Stimulated activated CD8-positive, alpha-beta memory T cell treated with anti-CD3 and anti-CD28 coated beads, Interleukin-12 subunit alpha, Interleukin-12 subunit beta, amount 100 ng/mL, for 24 hours (primary cell): Measurements from ENCODE around the gene TMEM11.
"Not testable (repeated sequence)": the region's sequence is repeated elsewhere in the genome, so short reads cannot be mapped to it uniquely, and the experiment has no call there.

ENCODE experiments used
- DNase-seq: peaks from one replicate; pipeline ENCODE4 v3.0.0-alpha.2; 2020; ENCODE audit errors: extremely low read depth

TMEM11 gene

GRCh38 chr17:21242780-21243515 lies 29.0 kb upstream of the TMEM11 start:
- no peak for DNase-seq

- DNase-seq = no peak
Measured at GRCh38 chr17:21242026-21242697, 28.2 kb upstream of the TMEM11 start.

GRCh38 chr17:21241564-21241963 lies 27.6 kb upstream of the TMEM11 start:
- no peak for DNase-seq

GRCh38 chr17:21240369-21241055 lies 26.6 kb upstream of the TMEM11 start:
- DNase-seq = no peak

- DNase-seq = no peak
Measured at GRCh38 chr17:21239680-21240368, 25.9 kb upstream of the TMEM11 start.

- DNase-seq = no peak
Measured at GRCh38 chr17:21235921-21236320, 22.0 kb upstream of the TMEM11 start.

GRCh38 chr17:21233581-21234347 lies 19.8 kb upstream of the TMEM11 start:
- no peak for DNase-seq

- DNase-seq = no peak
Measured at GRCh38 chr17:21232033-21232749, 18.2 kb upstream of the TMEM11 start.

- DNase-seq = no peak
Measured at GRCh38 chr17:21231533-21231932, 17.6 kb upstream of the TMEM11 start.

- no peak for DNase-seq
Measured at GRCh38 chr17:21228845-21229244, 14.9 kb upstream of the TMEM11 start.

GRCh38 chr17:21228111-21228510 lies 14.2 kb upstream of the TMEM11 start:
- no peak for DNase-seq

- DNase-seq = not testable (repeated sequence)
Measured at GRCh38 chr17:21227277-21227676, 13.3 kb upstream of the TMEM11 start.

- no peak for DNase-seq
Measured at GRCh38 chr17:21223086-21223485, 9.1 kb upstream of the TMEM11 start.

- DNase-seq = no peak
Measured at GRCh38 chr17:21218831-21219380, 4.9 kb upstream of the TMEM11 start.

GRCh38 chr17:21218101-21218500 lies 4.1 kb upstream of the TMEM11 start:
- DNase-seq = no peak

GRCh38 chr17:21217346-21217745 lies 3.4 kb upstream of the TMEM11 start:
- DNase-seq = no peak

- DNase-seq = no peak
Measured at GRCh38 chr17:21215935-21216334, 2.0 kb upstream of the TMEM11 start.

- DNase-seq = no peak
Measured at GRCh38 chr17:21214777-21215541, 998 bp upstream of the TMEM11 start.

GRCh38 chr17:21213638-21214014 lies 335 bp downstream of the TMEM11 start:
- no peak for DNase-seq
